ENCODE measurements around the gene SERPINA10.
"Not testable (repeated sequence)": the region's sequence is repeated elsewhere in the genome, so short reads cannot be mapped to it uniquely, and the experiment has no call there.

The SERPINA10 gene

GRCh38 chr14:94313991-94314655 lies 21.1 kb upstream of the SERPINA10 start:
- DNase-seq (ENCODE audit: low read depth): no peak

DNA sequence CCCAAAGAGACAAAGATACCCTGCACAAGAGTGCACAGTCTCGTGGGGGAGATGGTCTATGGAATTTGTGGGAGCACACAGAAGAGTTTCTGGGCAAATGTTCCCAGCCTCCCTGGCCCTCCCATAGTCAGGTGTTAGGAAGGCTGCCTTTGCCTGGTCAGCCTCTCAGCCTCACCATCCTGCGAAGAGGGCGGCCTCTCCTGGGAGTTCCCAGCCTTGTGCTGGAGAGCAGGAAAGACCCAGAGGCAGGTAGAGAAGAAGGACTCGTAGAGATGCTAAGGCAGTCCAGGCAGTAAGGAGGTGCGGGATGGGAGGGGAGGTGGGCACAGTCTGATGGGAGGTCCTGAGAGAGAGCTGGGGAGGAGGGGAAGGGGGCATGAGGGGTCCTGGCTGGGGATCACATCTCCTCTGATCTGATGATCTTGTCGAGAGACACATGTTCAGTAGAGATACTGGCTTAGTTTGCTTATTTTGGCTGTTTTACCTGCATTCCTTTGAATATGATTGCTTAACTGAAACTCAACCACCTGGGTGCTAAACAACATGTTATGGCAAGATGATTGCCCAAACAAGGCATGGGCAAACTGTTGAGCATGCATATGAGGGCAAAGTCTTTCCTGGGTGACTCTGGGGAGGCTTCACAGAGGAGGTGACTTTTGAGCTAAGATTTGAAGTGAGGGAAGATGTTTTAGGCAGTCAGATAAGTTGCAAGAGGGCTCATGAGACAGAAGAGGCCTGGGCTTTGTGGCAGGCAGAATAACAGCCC lies 19.6 kb upstream of the SERPINA10 start:
- no peak for DNase-seq (ENCODE audit: low read depth)

- DNase-seq (ENCODE audit: low read depth): no peak
Measured at GRCh38 chr14:94310248-94310647, 17.2 kb upstream of the SERPINA10 start.

DNA sequence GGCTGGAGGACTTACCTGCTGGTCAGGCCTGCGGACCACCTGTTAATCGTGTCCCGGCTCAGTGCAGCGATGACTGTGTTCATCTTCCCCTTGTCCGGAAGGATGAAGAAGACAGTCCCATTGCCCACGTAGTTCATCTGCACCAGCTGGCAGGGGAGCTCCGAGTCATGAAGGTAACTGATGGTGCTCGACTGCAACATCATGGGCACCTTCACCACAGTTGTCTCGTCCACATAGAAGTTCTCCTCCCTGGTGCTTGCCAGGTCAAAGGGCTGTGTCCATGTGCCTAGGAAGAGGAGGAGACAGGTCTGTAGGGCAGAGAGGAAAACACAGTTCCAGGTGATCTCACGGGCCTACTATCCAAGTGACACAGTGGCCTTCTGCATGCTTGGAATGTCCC lies 16.7 kb upstream of the SERPINA10 start:
- no peak for DNase-seq (ENCODE audit: low read depth)

- no peak for DNase-seq (ENCODE audit: low read depth)
Measured at GRCh38 chr14:94307410-94307992, 14.4 kb upstream of the SERPINA10 start.

DNA sequence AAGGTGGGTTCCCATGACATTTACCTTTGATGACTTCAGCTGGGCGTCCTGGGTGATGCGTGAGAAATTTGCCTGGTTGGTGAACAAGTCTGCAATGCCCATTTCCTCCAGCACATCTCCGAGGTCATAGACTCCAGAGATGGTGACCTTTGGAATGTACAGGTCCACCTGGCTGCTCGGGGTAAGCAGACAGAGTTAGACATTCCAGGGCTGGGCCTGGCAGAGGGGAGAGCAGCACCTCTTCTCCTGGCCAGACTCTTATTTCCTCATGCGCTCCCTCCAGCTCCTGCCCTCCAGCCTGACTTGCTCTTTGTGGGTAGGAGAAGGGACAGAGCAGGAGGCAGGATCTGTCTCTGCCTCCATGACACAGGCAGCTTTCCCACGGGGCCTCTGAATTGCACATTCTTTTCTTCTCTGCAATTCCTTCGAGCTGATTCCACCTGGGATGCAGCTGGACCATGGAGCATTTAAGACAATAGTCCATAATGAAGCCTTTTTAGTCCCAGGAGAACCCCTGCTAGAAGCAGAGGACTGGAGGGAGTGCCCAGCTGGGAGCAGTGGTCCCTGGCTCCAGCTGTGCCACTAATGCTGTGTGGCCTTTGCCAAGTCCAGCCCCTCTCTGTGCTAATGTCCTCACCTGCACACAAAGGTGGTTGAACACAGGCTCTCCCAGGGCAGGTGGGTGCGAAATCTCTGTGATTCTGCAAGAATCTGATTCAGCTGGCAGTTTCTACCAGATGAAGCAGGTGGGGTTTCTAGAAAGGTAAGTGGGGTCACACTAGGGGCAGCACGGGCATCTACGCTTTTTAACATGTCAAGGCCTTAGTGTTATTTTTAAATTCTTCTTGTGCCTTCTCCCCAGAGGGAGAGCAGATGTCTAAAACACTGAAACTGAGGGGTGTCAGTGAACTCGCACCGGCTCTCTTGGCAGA lies 13.2 kb upstream of the SERPINA10 start:
- DNase-seq (ENCODE audit: low read depth): no peak

DNA sequence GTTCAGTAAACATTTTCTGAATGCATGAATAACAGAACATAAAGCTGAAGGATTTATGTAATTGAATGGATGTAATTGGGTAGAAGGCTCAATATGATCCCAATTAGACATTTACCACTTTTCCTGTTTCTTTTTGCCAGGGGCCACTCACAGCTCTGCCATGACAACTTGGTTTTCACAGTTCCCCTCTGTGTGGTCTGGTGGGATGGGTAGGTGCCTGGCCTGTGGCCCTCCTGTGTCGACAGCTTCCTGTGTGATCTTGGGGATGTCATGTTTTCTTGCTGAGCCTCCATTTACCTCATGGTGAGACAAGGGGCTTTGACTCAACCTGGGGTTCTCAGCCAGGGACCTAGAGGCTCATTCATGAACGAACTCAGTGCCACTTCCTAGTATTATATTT lies 12.6 kb upstream of the SERPINA10 start:
- no peak for DNase-seq (ENCODE audit: low read depth)

- no peak for DNase-seq (ENCODE audit: low read depth)
Measured at GRCh38 chr14:94304243-94304642, 11.2 kb upstream of the SERPINA10 start.

DNA sequence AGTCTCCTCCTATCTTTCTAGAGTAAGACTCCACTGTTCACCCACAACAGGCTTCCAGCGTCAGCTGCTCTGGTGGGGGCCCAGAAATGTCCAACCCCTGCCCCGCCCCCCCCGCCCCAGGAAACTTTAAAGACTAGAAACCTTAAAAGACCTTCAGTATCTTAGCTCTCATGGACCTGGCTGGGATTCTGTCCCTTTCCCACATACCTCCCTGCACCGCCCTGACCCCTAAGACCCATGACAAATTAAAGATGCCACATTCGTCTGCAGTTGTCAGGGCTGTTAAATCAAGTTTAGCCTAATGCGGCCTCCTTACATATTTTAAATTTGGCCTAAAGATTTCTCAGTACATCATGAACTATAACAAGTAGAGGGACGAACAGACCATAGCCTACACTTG lies 10.0 kb upstream of the SERPINA10 start:
- no peak for DNase-seq (ENCODE audit: low read depth)

DNA sequence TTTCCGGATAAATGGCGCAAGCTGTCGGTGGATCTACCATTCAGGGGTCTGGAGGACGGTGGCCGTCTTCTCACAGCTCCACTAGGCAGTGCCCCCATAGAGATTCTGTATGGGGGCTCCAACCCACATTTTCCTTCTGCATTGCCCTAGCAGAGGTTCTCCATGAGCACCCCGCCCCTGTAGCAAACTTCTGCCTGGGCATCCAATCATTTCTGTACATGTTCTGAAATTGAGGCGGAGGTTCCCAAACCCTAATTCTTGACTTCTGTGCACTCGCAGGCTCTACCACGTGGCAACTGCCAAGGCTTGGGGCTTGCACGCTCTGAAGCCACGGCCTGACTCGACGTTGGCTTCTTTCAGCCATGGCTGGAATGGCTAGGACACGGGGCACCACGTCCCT lies 5.1 kb upstream of the SERPINA10 start:
- DNase-seq (ENCODE audit: low read depth): no peak

- not testable (repeated sequence) for DNase-seq (ENCODE audit: low read depth)
Measured at GRCh38 chr14:94296181-94296545, 3.1 kb upstream of the SERPINA10 start.

- DNase-seq (ENCODE audit: low read depth): no peak
Measured at GRCh38 chr14:94295360-94296180, 2.5 kb upstream of the SERPINA10 start.

GRCh38 chr14:94293578-94293924 lies 483 bp upstream of the SERPINA10 start:
- DNase-seq (ENCODE audit: low read depth): no peak

GRCh38 chr14:94292526-94292871 lies 569 bp downstream of the SERPINA10 start:
- DNase-seq (ENCODE audit: low read depth): no peak

GRCh38 chr14:94291906-94292525 lies 1.1 kb downstream of the SERPINA10 start:
- DNase-seq (ENCODE audit: low read depth): no peak

- no peak for DNase-seq (ENCODE audit: low read depth)
Measured at GRCh38 chr14:94291159-94291905, 1.7 kb downstream of the SERPINA10 start.

DNA sequence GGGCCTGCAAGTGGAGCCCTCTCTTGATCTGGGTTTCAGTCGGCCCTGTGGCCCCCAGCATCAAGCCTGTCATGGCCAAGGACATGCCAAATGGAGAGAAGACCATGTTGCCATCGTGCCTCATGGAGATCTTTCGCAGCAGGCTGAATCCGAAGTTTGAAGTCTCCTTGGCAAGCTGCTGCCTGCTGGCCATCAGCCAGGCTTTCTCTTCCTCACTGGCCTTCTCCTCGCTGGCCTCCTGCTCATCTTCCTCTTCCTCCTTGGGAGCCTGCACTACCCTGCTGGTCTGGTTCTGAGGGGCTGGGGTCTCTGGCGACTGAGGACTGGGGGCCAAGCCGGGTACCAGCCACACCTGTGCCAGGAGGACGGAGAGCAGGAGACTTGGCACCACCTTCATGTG lies 2.9 kb downstream of the SERPINA10 start:
- DNase-seq (ENCODE audit: low read depth): no peak

GRCh38 chr14:94288610-94289465 lies 4.2 kb downstream of the SERPINA10 start:
- DNase-seq (ENCODE audit: low read depth): no peak

- no peak for DNase-seq (ENCODE audit: low read depth)
Measured at GRCh38 chr14:94285158-94285557, 7.9 kb downstream of the SERPINA10 start.

DNA sequence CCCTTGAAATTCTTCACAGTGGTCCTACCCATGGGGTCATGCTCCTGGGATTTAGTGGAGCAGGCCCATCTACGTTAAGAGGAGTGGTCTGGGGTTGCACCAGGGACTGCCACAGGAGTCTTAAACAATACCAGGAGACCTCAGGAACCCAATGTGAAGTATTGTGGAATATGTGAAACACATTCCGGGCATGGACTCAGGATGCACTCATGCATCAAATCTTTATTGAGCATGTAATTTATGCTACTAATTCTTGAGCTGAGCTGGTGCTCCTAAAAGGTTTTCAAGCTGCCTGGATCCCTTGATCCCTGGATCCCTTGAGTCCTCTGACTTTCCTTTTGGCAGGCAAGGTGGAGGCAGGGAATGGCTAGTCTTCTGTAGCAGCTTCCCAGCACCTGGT lies 8.8 kb downstream of the SERPINA10 start:
- DNase-seq (ENCODE audit: low read depth): no peak

Measured in CMK (cell line).